Stimulated activated CD8-positive, alpha-beta memory T cell treated with anti-CD3 and anti-CD28 coated beads, Interleukin-4, amount 100 ng/mL, for 48 hours (primary cell): Measurements from ENCODE around the gene CLTCL1.
A peak's percentile ranks its signal among the peaks of the same experiment; 100 is the strongest.
"Not testable (repeated sequence)": the region's sequence is repeated elsewhere in the genome, so short reads cannot be mapped to it uniquely, and the experiment has no call there.

Source experiments
- DNase-seq: peaks from one replicate; pipeline ENCODE4 v3.0.0-alpha.2; 2020

Gene CLTCL1

DNA sequence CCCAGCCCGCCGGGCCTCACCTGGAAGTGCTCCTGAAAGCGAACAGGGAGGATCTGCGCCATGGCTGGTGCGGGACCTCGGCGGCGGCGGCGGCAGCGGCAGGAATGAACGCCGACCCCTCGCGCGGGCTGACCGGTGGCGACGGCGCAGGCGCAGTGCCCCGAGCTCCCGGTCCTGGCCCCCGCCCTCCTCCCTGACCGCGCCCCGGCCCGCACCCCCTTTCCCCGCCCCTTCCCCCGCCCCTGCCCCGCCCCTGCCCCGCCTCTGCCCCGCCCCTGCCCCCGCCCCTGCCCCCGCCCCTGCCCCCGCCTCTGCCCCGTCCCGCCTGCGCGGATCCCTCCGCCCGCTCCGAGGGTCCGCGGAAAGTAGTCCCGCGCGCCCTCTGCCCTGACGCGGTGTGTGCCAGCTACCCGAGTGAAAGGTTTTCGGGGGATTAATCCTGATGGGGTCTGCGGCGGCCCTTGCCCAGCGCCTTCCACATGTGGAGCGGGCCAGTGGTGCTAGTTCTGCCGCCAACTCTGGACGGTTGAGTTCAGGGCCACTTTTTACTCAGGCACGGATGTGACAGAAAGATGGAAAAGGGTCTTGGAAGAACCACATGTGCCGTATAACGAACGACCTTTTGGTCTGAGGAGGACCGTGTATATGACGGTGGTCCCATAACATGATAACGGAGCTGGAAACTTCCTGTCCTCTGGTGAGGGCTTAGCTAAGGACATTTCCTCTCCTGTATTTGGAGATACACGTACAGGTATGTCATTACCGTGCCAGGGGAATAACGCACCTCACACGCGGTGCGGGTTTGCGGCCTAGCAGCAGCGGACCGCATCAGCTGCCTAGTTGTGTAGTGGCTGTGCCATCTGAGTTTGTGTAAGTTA, at the start of gene CLTCL1:
CLTCL1 (minus strand) TSS at position 140 of the 878 bp plus-strand sequence; CDS start at position 62, 78 bp downstream.
- DNase-seq: peak; percentile 81

DNA sequence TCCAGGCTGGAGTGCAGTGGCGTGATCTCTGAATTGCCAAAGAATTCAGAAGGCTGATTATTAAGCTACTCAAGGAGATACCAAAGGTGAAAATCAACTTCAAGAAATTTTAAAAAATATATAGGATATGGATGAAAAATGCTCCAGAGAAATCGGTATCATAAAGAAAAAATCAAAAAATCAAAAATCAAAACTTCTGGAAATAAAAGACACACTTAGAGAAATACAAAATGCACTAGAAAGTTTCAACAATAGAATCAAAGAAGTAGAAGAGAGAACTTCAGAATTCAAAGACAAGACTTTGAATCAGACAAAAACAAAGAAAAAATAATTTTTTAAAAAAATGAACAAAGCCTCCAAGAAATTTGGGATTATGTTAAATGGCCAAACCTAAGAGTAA, 45.6 kb upstream of the CLTCL1 start:
- DNase-seq: no peak

DNA sequence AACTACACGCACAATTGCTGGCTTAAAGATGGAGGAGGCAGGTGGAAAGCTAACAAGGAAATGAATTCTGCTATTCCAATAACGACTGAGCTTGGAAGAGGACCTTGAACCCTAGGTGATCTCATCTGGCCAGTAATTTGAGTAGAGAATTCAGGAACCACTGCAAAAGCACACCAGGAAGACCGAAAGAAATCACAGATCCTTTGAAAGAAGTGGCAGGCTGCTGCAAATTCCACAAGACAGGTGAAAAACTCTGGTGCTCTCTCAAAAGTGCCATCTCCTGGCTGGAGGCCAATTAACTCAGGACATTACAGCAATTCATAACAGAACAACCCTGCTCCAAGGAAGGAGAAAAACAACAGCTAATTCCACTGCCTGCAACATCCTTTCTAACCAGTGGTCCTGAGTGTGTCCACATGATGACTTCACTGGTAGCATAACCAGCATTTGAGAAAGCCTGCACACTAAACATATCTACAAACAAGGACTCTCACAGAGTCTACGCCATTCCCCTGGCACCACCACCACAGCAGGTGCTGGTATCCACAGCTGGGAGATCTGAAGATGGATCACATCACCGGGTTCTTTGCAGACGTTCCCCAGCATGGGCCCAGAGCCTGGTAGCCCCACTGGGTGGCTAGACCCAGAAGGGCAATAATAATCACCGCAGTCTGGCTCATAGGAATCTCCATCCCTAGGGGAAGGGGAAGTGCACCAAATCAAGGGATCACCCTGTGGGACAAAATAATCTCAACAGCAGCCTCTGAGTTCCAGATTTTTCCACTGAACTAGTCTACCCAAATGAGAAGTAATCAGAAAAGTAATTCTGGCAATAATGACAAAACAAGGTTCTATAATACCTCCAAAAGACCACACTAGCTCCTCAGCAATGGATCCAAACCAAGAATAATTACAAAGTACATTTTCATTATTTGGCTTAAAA, 44.9 kb upstream of the CLTCL1 start:
- DNase-seq: no peak

DNA sequence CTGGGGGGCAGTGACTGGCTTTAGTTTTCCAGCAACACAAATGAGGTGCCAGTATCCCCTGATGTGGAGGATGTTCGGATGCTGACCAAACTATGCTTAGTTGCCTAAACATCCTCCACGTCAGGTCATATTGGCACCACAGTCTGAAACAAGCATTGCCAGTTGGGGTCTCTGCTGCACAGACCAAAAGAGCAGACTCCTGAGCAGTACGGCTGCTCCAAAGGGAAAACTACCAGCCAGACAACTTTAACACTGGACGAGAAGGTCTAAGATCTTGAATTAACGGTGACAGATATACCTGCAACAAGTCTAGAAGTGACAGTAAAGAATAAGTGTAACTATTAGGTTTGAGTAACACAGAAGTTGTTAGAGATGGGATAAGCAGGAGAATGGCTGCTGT, 40.5 kb upstream of the CLTCL1 start:
- no peak for DNase-seq

DNA sequence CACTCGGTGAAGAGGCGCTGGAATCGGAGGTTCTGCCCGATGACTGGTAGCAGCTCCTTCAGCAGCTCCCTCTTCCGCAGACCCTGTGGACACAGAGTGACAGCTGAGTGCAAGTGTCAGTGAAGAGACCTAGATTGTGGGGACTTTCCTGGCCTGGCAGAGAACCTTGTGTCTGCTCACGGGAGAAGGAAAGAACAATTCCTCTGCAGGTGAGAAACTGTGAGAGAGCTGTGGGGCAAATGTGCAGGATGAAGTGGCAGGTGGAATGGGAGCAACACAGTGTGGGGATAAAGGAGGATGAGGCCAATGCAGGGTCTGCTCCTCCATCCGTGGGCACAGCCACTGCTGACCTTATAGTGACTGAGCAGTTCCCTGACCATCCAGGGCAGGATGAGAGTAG, 40.0 kb upstream of the CLTCL1 start:
- no peak for DNase-seq

DNA sequence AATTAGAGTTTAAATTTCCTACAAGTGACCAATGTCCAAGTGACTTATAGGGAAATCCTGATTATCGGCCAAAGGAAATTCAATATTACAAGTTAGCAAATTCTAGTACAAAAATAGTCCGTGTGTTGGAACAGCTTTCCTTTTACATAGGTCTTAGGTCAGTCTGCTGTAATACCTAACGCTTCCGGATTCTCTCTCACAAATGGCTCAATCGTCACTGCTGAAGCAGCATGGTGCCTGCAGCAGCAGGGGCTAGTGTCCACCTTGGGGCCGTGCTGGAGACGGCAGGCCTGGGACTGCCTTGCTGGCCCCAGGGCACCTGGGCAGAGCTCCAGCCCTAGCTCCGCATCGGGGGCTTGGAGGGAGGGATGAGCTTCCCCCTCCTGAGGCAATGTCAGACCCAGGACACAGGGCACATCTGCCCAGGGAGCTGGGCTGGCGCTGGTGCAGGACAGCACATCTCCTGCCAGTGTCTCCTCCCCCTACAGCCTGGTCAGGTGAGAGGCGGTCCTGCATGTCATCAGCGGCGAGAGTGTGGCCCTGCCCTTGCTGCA, 39.4 kb upstream of the CLTCL1 start:
- no peak for DNase-seq

DNA sequence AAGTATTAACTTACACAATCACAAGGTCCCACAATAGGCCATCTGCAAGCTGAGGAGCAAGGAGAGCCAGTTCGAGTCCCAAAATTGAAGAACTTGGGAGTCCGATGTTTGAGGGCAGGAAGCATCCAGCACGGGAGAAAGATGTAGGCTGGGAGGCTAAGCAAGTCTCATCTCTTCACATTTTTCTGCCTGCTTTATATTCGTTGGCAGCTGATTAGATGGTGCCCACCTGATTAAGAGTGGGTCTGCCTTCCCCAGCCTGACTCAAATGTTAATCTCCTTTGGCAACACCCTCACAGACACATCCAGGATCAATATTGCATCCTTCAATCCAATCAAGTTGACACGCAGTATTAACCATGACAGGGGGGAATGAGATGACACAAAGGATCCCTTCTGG, 38.7 kb upstream of the CLTCL1 start:
- DNase-seq: not testable (repeated sequence)

DNA sequence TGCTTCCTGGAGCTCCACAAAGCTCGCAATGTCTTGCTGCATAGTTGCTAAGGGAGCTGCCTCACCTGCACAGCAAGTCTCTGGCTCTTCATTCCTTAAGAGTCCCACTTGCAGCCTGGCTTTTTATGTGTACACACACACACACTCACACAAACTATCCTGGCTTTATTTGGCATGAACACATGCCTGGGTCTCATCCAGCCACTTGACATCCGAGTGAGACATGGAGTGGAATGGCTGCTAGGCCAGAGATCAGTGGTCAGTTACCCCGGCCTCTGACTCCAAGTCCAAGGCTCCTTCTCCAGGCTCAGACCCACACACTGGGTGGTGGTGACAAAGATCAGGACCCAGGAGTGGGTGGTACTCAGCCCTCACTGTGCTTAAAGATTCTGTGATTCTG, 37.9 kb upstream of the CLTCL1 start:
- DNase-seq: no peak

DNA sequence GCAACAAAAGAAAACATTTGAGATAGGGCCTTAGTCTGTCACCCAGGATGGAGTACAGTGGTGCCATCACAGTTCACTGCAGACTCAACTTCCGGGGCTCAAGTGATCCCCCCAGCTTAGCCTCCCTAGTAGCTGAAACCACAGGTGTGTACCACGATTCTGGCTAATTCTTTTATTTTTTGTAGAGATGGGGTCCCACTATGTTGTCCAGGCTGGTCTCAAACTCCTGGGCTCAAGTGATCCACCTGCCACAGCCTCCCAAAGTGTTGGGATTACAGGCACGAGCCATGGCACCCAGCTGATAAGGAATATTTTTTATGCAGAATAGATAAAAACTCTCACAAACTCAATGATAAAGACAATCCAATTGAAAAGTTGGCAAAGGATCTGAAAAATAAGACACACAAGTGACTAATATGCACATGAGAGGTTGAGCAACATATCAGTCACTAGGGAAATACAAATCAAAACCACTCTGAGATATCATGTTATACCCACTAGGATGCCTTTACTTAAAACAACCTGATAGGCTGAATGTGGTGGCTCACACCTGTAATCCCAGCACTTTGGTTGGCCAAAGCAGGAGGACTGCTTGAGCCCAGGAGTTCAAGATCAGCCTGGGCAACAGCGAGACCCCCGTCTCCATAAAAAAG, 33.9 kb upstream of the CLTCL1 start:
- DNase-seq: no peak

DNA sequence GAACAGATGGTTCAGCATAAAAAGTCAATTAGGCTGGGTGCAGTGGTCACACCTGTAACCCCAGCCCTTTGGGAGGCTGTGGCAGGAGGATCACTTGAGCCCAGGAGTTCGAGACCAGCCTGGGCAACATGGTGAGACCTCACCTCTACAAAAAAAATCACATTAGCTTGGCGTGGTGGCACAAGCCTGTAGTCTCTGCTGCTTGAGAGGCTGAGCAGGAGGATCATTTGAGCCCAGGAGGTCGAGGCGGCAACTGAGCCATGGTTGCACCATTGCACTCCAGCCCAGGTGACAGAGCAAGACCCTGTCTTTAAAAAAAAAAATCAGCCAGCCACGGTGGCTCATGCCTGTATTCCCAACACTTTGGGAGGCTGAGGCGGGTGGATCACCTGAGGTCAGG, 31.9 kb upstream of the CLTCL1 start:
- not testable (repeated sequence) for DNase-seq

DNA sequence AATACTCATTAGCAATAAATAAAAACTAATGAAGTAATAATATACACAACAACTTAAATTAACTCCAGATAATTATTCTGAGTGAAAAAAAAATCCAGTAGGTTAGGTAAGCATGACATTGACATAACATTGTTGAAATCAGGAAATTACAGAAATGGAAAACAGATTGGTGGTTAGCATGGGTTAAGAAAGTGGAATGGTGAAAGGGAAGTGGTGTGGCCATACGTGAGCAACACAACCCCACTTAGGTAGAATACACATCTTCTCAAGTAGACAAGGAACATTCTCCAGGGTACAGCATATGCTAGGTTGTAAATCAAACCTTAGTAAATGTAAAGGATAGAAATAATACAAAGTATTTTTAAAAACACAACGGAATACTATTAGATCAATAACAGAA, 30.2 kb upstream of the CLTCL1 start:
- DNase-seq: no peak

DNA sequence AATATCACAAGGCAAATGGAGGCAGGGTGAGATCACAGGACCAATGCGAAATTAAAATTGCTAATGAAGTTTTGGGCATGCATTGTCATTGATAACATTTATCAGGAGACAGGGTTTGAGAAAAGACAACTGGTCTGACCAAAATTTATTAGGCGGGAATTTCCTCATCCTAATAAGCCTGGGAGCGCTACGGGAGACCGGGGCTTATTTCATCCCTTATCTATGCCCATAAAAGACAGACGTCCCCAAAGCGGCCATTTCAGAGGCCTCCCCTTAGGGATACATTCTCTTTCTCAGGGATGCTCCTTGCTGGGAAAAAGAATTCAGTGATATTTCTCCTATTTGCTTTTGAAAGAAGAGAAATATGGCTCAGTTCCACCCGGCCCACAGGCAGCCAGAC, 28.6 kb upstream of the CLTCL1 start:
- not testable (repeated sequence) for DNase-seq

DNA sequence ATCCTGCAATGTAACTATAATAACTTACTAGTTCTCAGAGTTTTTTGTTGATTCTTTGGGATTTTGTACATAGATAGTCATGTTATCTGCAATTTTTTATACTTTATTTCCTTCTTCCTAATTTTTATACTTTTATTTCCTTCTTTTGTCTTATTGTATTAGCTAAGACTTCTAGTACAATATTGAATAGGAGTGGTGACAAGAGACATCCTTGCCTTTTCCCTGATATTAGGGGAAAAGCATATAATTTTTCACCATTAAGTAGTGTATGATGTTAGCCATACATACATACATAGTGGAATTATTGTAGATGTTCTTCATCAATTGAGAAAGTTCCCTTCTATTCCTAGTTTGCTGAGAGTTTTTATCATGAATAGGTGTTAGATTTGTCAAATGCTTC, 27.8 kb upstream of the CLTCL1 start:
- DNase-seq: no peak

DNA sequence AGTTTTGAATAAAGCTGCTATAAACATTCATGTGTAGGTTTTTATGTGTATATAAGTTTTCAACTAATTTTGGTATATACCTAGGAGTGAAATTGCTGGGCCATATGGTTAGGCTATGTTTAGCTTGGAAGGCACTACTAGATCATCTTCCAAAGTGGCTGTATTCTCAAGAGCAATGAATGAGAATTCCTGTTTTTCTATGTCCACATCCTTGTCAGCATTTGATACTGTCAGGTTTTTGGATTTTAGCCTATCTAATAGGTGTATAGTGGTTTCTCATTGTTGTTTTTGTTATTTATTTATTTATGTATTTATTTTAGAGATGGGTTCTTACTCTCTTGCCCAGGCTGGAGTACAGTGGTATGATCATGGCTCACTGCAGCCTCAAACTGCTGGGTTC, 26.3 kb upstream of the CLTCL1 start:
- DNase-seq: no peak

DNA sequence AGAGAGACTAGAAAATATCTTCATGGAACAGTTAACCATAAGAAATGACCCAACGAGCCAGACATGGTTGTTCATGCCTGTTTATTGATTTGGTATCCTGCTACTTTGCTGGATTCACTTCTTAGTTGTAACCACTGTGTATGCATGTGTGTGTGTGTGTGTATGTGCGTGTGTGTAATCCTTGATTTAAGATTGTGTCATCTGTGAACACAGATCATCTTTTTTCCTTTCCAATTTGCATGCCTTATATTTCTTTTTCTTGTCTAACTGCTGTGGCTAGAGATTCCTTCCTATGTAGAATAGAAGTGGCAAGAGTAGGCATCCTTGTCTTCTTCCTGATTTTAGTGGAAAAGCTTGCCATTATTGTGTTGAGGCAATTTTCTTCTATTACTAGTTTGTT, 16.4 kb upstream of the CLTCL1 start:
- DNase-seq: no peak

DNA sequence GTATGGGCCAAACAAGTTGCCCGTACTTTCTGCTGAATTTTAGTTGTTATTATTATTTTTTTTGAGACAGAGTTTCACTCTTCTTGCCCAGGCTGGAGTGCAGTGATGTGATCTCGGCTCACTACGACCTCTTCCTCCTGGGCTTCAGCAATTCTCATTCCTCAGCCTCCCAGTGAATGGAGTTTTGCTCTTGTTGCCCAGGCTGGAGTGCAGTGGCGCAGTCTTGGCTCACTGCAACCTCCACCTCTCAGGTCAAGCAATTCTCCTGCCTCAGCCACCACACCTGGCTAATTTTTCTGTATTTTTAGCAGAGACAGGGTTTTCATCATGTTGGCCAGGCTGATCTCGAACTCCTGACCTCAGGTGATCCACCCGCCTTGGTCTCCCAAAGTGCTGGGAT, 15.0 kb upstream of the CLTCL1 start:
- not testable (repeated sequence) for DNase-seq

DNA sequence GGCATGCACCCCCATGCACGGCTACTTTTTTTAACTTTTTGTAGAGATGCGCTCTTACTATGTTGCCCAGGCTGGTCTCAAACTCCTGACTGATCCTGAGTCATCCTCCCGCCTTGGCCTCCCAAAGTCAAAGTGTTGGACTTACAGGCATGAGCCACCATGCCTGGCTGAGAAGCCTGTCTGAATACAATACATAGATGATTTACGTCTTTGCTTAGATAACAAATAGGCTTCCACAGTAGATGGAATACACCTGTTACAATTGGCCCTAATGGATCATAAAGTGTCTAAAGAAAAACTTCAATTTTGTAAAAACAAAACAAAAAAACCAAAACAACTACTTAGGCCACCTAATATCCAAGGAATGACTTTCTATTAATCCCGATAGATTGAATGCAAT, 13.0 kb upstream of the CLTCL1 start:
- no peak for DNase-seq

DNA sequence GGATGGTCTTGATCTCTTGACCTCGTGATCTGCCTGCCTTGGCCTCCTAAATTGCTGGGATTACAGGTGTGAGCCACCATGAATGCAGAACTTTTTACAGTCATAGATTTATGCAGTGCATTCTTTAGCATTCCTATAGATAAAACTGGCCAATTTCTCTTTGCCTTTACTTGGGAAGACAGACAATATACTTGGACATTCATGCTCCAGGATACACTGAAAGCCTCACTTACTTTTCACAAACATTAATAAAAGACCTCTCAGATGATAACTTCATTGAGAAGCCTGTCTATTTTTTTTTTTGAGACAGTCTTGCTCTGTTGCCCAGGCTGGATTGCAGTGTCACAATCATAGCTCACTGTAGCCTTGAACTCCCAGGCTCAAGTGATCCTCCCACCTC, 12.3 kb upstream of the CLTCL1 start:
- no peak for DNase-seq

DNA sequence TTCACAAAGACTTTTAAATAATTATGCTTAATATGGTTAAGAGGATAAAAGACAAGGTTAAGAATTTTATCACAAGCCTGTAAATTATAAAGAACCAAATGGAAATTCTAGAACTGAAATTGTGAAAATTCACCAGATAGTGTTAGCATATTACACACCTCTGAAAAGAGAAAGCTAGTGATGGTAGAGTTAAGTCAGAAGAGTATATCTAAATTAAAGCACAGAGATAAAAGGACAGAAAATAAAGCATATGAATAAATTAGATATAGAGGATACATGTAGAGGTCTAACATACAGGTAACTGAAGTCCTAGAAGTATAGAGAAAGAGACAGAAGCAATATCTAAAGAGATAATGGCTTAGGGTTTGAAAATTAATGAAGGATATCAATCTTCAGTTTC, 4.2 kb upstream of the CLTCL1 start:
- no peak for DNase-seq

DNA sequence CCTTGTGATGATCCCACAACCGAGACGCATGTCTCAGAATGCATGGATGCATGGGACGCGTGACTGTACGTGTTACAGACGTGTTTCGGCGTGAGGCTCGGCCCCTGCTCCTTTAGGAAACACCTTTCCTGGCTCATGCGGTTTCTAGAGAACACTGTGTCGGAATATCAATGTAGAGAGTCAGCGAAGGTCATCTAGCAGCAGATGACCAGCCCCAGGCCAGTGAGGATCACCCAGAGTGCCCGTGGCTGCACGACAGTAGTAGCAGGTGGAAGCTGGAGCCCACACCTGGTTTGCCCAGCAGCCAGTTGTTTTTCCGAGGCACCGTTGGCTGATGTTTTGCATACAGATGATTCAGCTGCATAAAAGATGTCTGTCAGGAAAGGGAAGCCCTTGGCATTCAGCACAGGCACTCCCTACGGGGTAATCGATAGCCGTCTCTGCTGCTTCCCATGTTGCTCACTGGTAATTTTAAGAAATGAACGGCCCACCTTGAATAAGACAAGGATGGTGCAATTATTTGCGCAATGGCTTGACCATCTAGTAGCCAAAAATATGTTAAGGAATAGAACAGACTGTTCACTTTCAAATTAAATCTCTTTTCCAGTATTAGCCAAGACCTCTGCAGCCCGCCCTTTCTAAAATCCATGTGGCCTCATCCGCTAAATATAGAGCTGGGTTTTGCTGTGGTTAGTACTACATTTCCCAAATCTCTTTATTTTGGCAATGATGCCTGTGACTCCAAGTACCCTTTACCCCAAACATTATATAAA, 1.1 kb upstream of the CLTCL1 start:
- no peak for DNase-seq

DNA sequence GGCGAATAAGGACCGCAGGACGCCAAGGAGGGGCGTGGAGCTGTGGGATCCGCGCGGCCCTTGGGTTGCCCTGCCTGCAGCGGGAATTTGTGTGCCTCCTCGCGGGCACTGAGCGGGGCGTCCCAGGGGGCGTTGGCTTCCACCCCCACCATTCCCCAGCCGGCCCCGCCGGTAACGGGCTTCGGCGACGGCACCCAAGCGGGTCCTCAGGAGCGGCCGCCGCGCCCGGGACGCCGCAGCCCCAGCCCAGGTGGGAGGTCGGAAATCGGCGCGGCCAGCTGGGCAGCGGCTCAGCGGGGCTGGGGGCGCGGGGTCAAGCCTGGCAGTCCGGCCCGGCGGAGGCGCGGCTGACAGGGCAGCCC, 320 bp downstream of the CLTCL1 start:
- DNase-seq: peak; percentile 47
